ENCODE results near the gene OTUD5. TPM values are rescaled to one million over a fixed set of nuclear protein-coding genes. Genes with fewer than 3 reads are reported as not detected.
A peak's percentile ranks its signal among the peaks of the same experiment; 100 is the strongest.
"Not testable (repeated sequence)": the region's sequence is repeated elsewhere in the genome, so short reads cannot be mapped to it uniquely, and the experiment has no call there.

Gene OTUD5
- total and polyA plus RNA-seq, 2 donors from 2014 or later, result 40.2 to 56.2 TPM

DNA sequence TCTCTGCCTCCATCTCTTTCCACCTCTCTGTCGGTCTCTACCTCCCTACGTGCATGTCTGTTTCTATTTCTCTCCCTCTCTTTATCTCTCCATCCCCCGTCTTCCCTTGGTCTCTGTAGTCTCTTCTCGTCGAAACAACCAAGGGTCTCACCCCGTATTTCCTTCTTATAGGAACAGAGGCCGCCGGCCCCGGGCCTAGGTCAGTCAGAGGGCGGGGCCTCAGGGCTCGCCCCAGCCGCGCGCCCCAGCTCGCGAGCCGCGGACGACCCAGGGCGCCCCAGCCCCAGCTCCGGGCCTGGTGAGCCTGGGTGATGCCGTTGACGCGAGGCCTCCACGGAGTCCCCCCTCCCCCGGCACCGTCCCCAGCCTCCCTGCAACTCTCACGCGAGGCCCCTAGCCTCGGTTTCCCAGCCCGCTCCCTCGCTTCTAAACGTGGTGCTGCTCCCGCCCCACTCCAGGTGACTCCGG lies 66.4 kb downstream of the OTUD5 start:
- Histone ChIP-seq H3K9me3 (ENCODE audit: control insufficient read depth in 2 of 3, insufficient read depth in 1 of 3, low read length in 3 of 3) (no peaks in the 10 kb centered on the region), H3K36me3 (ENCODE audit: control insufficient read depth in 2 of 3, insufficient read depth in 3 of 3, low read length in 3 of 3) (peaks cover 0 to 9% (median 0%) of the 10 kb centered on the region in 3 donors), H3K9ac (ENCODE audit: low read length in 3 of 3) (peak overlapping the region in 2 of 3 donors; percentile 18 to 29), H3K27me3 (ENCODE audit: control insufficient read depth, insufficient read depth, low read length) (no peaks in the 10 kb centered on the region), H3K4me3 (ENCODE audit: low read length in 3 of 3) (peak overlapping the region; percentile 39 to 50 (median 49)), H3K4me1 (ENCODE audit: control insufficient read depth in 2 of 3, insufficient read depth in 2 of 3, low read depth in 1 of 3, low read length in 3 of 3) (peaks cover 0 to 4% (median 0%) of the 10 kb centered on the region in 3 donors), H3K27ac (ENCODE audit: low read depth in 2 of 2, low read length in 2 of 2) (peak overlapping the region in 1 of 2 donors; percentile 28)
- TF ChIP-seq, protein P1, sequence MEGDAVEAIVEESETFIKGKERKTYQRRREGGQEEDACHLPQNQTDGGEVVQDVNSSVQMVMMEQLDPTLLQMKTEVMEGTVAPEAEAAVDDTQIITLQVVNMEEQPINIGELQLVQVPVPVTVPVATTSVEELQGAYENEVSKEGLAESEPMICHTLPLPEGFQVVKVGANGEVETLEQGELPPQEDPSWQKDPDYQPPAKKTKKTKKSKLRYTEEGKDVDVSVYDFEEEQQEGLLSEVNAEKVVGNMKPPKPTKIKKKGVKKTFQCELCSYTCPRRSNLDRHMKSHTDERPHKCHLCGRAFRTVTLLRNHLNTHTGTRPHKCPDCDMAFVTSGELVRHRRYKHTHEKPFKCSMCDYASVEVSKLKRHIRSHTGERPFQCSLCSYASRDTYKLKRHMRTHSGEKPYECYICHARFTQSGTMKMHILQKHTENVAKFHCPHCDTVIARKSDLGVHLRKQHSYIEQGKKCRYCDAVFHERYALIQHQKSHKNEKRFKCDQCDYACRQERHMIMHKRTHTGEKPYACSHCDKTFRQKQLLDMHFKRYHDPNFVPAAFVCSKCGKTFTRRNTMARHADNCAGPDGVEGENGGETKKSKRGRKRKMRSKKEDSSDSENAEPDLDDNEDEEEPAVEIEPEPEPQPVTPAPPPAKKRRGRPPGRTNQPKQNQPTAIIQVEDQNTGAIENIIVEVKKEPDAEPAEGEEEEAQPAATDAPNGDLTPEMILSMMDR (IDR thresholded peaks at IDR 0.05; ENCODE audit: borderline replicate concordance, extremely low read depth, insufficient read depth), result no peak
- FAIRE-seq (no peak), DNase-seq (peak in 1 of 5 donors; percentile 7)
- intact Hi-C loops (cut with DNase I), result no loop called here

DNA sequence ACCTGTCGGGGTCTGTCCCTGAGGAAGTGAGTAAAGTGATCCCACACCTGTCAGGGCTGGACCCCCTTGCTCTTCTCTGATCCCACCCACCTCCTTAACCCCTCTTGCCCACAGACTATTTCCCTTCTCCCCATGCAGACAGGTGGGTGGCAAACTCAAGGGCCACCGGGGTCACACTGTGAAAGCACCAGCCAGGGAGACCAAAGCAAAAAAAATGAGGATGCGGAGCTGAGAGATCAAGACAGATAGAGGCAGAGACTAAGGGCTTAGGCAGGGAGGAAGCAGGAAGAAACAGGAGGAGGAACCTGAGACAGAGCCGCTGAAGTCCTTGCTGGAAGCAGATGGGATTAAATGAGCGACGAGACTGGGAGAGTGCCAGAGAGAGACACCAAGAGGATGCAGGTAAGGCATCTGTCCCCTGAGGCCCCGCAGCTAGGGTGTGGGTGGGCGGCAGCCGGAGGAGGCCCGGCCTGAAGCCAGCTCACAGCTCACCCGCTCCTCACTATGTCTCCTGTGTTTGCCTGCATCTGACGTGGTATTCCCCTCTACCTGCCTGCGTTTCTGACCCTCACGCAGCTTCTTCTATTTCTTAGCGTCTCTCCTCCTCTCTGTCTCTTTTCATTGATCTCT lies 67.0 kb downstream of the OTUD5 start:
- DNase-seq (peak in 3 of 5 donors; percentile 5 to 78 (median 6)), FAIRE-seq (no peak)
- H3K27ac ChIP-seq (ENCODE audit: low read depth in 2 of 2, low read length in 2 of 2), result no peak overlapping the region
- no peaks in the 10 kb centered on the region for H3K27me3 ChIP-seq (ENCODE audit: control insufficient read depth, insufficient read depth, low read length)
- peaks cover 0 to 4% (median 0%) of the 10 kb centered on the region in 3 donors for H3K4me1 ChIP-seq (ENCODE audit: control insufficient read depth in 2 of 3, insufficient read depth in 2 of 3, low read depth in 1 of 3, low read length in 3 of 3)
- H3K9me3 ChIP-seq (ENCODE audit: control insufficient read depth in 2 of 3, insufficient read depth in 1 of 3, low read length in 3 of 3), result no peaks in the 10 kb centered on the region
- peak overlapping the region in 2 of 3 donors; percentile 18 to 29 for H3K9ac ChIP-seq (ENCODE audit: low read length in 3 of 3)
- TF ChIP-seq, protein P1 (IDR thresholded peaks at IDR 0.05; ENCODE audit: borderline replicate concordance, extremely low read depth, insufficient read depth), result no peak
- peaks cover 0 to 9% (median 0%) of the 10 kb centered on the region in 3 donors for H3K36me3 ChIP-seq (ENCODE audit: control insufficient read depth in 2 of 3, insufficient read depth in 3 of 3, low read length in 3 of 3)
- peak overlapping the region; percentile 39 to 50 (median 49) for H3K4me3 ChIP-seq (ENCODE audit: low read length in 3 of 3)
- intact Hi-C loops (cut with DNase I), result no loop called here

DNA sequence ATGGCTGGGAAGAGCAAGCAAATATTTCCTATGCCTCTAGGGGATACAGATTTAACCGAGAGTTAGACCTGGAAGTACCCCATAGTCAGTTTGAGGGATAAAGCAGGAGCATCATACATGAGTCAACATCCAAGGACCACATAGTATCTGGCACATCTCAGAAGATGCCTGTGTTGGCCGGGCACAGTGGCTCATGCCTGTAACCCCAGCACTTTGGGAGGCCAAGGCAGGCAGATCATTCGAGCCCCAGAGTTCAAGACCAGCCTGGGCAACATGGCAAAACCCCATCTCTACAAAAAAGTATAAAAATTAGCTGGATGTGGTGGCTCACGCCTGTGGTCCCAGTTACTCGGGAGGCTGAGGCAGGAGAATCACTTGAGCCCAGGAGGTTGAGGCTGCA lies 70.8 kb downstream of the OTUD5 start:
- H3K9me3 ChIP-seq (ENCODE audit: control insufficient read depth in 2 of 3, insufficient read depth in 1 of 3, low read length in 3 of 3); H3K4me3 ChIP-seq (ENCODE audit: low read length in 3 of 3); intact Hi-C loops (cut with DNase I); H3K36me3 ChIP-seq (ENCODE audit: control insufficient read depth in 2 of 3, insufficient read depth in 3 of 3, low read length in 3 of 3); H3K4me1 ChIP-seq (ENCODE audit: control insufficient read depth in 2 of 3, insufficient read depth in 2 of 3, low read depth in 1 of 3, low read length in 3 of 3); FAIRE-seq; H3K9ac ChIP-seq (ENCODE audit: low read length in 3 of 3); H3K27ac ChIP-seq (ENCODE audit: low read depth in 2 of 2, low read length in 2 of 2); DNase-seq; H3K27me3 ChIP-seq (ENCODE audit: control insufficient read depth, insufficient read depth, low read length): not testable (repeated sequence)

DNA sequence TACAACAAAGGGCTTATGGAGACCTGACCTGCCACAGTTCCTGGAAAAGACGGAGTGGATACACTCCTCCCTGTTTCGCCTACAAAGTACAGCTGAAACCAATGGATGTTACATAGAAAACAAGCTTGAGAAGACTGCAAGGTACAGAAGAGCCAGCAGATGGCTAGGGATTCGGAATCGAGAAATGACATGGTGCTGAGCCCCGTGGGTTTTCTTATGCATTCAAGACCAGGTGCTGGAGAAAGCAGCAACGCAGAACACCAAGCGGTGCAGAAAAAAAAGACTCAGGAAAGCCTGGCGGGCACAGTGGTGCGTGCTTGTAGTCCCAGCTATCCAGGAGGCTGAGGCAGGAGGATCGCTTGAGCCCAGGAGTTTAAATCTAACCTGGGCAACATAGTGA lies 73.7 kb downstream of the OTUD5 start:
- Histone ChIP-seq H3K36me3 (ENCODE audit: control insufficient read depth in 2 of 3, insufficient read depth in 3 of 3, low read length in 3 of 3) (no peaks in the 10 kb centered on the region), H3K9ac (ENCODE audit: low read length in 3 of 3) (no peak overlapping the region), H3K27ac (ENCODE audit: low read depth in 2 of 2, low read length in 2 of 2) (no peak overlapping the region), H3K4me1 (ENCODE audit: control insufficient read depth in 2 of 3, insufficient read depth in 2 of 3, low read depth in 1 of 3, low read length in 3 of 3) (no peaks in the 10 kb centered on the region), H3K9me3 (ENCODE audit: control insufficient read depth in 2 of 3, insufficient read depth in 1 of 3, low read length in 3 of 3) (no peaks in the 10 kb centered on the region), H3K4me3 (ENCODE audit: low read length in 3 of 3) (no peak overlapping the region), H3K27me3 (ENCODE audit: control insufficient read depth, insufficient read depth, low read length) (no peaks in the 10 kb centered on the region)
- peak in 1 of 5 donors; percentile 36 for DNase-seq
- TF ChIP-seq, protein P1 (IDR thresholded peaks at IDR 0.05; ENCODE audit: borderline replicate concordance, extremely low read depth, insufficient read depth), result no peak
- intact Hi-C loops (cut with DNase I), result no loop called here
- no peak for FAIRE-seq

DNA sequence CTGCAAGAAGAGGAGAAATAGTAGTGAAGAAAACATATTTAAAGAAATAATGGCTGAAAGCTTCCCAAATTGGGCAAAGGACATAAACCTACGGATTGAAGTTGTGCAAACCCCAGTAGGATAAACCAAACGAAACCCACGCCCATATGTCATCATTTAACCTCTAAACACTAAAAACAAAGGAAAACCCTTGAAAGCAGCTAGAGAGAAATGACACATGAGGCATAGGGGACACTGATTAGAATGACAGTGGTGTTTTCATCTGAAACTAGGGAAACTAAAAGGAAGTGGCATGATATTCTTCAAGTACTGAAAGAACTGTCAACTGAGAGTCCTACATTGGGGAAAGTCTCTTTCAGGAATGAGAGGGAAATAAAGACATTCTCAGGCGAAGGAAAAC lies 80.5 kb downstream of the OTUD5 start:
- H3K4me3 ChIP-seq (ENCODE audit: low read length in 3 of 3); H3K4me1 ChIP-seq (ENCODE audit: control insufficient read depth in 2 of 3, insufficient read depth in 2 of 3, low read depth in 1 of 3, low read length in 3 of 3); intact Hi-C loops (cut with DNase I); H3K9me3 ChIP-seq (ENCODE audit: control insufficient read depth in 2 of 3, insufficient read depth in 1 of 3, low read length in 3 of 3); H3K9ac ChIP-seq (ENCODE audit: low read length in 3 of 3); DNase-seq; H3K27me3 ChIP-seq (ENCODE audit: control insufficient read depth, insufficient read depth, low read length); H3K27ac ChIP-seq (ENCODE audit: low read depth in 2 of 2, low read length in 2 of 2); FAIRE-seq; H3K36me3 ChIP-seq (ENCODE audit: control insufficient read depth in 2 of 3, insufficient read depth in 3 of 3, low read length in 3 of 3): not testable (repeated sequence)
